ENCODE data around the gene TNFRSF12A.

The TNFRSF12A gene

DNA sequence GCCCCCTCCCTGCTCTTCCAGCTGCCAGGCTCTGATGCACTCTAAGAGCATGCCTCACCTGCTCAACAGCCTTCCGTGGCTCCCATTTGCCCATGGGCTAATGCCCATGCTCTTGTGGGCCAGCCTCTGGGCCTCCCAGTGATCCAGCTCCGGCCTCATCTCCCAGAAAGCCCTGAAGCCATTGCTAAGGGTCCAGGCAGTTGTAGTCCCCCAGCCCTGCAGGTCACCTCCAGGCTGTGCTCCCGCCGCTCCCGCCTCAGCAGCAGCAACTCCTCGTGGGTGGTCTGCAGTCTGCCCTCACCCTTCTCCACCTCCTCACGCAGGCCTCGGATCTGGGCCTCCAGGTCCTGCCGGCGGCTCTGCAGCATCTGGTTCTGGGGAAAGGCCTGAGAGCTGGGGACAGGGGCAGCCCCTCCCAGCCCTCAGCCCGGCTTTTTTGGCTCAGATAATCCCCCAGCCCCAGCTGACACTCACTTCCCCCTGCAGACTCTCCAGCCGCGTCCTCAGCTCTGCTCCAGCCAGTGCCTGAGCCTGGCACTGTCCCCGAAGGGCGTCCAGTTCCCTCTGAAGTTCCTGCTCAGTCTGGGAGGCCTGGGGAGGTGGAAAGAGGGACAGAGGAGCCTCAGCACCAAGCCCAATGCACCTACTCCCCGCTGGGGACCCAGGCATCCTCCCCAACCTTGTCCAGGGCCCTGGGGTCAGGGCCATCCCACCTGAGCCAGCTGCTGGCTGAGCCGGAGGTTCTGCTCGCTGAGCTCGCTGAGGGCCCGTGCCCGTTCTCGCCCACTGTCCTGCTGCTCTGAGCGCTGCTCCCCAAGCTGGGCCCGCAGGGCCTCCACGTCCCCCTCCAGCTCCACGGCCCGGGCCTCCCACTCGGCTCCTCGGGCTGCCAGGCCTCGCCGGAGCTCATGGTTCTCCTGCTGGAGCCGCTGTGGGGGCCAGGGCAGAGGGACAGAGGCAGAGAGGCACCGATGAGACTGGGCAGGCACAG is 10.3 kb downstream of the TNFRSF12A start:
- TF ChIP-seq, protein P1, sequence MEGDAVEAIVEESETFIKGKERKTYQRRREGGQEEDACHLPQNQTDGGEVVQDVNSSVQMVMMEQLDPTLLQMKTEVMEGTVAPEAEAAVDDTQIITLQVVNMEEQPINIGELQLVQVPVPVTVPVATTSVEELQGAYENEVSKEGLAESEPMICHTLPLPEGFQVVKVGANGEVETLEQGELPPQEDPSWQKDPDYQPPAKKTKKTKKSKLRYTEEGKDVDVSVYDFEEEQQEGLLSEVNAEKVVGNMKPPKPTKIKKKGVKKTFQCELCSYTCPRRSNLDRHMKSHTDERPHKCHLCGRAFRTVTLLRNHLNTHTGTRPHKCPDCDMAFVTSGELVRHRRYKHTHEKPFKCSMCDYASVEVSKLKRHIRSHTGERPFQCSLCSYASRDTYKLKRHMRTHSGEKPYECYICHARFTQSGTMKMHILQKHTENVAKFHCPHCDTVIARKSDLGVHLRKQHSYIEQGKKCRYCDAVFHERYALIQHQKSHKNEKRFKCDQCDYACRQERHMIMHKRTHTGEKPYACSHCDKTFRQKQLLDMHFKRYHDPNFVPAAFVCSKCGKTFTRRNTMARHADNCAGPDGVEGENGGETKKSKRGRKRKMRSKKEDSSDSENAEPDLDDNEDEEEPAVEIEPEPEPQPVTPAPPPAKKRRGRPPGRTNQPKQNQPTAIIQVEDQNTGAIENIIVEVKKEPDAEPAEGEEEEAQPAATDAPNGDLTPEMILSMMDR (IDR thresholded peaks at IDR 0.05; ENCODE audit: insufficient read depth, missing control alignments): no peak
- DNase-seq (ENCODE audit: insufficient read length, low spot score) (no peak), FAIRE-seq (no peak)

DNA sequence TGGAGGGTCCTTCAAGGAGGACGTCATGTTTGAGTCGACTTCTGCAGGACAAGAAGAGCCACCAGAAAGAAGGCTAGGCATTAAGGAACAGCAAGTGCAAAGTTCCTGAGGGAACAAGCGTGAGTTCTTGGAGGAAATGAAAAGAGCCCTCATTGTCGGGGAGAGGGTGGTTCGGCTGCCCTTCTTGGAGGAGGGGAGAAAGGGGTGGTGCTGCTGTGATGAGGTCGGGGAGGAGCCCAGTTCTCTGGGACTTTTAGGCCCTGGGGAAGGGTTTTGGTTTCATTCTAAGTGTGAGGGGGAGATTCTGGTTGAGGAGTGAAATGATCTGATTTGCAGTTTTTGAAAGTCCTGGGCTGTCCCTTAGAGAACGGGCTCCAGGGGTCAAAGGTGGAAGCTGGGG is 12.5 kb downstream of the TNFRSF12A start:
- TF ChIP-seq, protein P1 (IDR thresholded peaks at IDR 0.05; ENCODE audit: insufficient read depth, missing control alignments): no peak
- FAIRE-seq (no peak), DNase-seq (ENCODE audit: insufficient read length, low spot score) (no peak)

DNA sequence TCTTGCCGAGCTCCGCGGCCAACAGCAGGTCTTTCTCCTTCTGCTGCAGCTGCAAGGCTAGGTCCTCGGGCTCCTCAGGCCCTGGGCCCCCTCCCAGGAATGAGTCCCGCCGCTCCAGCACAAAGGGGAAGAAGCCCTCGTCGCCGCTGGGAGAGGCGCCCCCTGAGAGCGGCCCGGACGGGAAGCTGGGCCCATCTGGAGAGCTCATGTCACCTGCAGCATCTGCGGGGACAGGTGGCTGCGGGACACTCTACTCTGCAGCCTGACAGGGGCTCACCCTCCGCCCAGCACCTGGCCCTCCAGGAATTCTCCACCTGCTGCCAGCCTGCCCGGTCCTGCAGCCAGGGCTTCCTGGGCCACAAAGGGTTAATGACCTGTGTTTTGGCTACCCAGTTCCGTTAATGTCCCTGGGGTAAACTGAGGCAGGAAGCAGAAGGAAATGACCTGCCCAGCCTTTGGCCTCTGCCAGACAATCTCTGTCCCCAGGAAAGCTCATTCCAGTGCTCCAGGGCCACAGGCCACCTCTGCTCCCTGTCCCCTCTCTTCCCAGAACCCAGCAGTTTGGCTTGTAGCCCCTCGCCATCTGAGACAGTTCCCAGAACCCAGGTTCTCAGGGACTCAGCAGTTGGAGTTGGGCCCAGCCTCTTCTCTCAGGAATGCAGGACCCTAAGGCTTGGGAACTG is 15.3 kb downstream of the TNFRSF12A start:
- TF ChIP-seq, protein P1 (IDR thresholded peaks at IDR 0.05; ENCODE audit: insufficient read depth, missing control alignments): no peak
- FAIRE-seq: no peak
- DNase-seq (ENCODE audit: insufficient read length, low spot score): no peak

DNA sequence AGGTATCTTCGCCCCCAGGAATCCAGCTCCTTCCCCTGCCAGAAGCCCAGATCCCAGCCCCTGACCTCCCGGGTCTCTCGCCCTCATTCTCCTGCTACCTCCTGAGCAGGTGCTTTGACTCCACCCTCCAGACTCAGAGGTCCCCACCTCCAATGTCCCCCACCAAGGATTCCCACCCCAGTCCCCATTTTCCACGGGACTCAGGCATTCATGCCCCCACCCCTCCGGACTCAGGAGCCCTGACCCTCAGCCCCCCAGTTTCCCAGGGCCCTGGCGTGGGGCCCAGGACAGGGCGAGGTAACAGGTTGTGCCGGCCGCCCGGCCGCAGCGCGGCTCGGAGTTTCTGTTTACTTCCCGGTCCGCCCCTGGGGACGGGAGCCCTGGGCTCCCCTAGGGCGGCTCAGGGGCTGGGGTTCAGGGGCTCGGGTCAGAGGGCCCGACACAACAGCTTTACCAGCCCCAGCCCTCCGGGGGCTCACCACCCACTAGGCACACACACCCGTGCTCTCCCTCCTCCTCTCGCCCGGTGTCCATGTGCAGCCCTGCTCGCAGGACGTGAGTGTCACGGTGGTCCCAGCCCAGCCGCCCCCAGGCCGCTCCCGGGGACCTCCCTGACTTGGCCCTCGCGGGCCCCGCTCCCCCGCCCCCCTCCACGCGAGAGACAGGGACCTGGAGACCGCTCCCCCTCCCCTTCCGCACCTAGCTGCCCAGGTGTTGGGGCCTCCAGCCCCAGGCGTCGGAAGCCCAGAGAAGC is 16.0 kb downstream of the TNFRSF12A start:
- FAIRE-seq (no peak), DNase-seq (ENCODE audit: insufficient read length, low spot score) (no peak)

DNA sequence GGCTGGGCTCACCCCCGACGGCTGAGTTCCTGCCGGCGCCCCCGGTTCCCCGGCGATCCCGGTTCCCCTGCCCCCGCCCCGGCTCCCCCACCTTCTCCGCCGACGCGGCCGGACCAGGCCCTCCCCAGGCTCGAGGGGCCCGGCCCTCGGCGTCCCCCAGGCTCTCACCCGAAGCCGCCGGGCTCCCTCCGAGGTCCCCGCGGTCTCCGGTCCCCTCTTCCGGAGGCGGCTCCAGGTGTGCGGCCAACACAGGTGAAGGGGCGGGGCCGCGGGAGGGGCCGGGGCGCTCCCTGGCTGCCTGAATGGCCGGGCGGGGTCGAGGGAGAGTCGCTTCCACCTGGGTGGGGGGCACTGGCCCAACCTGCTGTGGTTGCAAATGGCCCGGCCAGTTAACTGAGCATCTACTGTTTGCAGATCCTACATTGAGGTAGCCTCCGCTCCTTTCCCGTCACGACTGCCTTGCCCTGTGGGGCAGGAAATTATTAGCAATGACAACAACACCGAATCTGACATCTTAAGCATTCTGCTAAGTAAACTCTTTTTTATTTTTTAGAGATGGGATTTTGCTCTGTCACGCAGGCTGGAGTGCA is 16.7 kb downstream of the TNFRSF12A start, which contains the start of gene BICDL2:
Gene BICDL2, minus strand, starts transcription at position 219 of the 590 bp plus-strand sequence. CDS start 1,448 bp downstream, outside the sequence.
- TF ChIP-seq, protein P1 (IDR thresholded peaks at IDR 0.05; ENCODE audit: insufficient read depth, missing control alignments): no peak
- FAIRE-seq (no peak), DNase-seq (ENCODE audit: insufficient read length, low spot score) (no peak)

More for the DNA sequence above, 16.0 kb downstream of the TNFRSF12A start:
- TF ChIP-seq, protein P1 (IDR thresholded peaks at IDR 0.05; ENCODE audit: insufficient read depth, missing control alignments): no peak

DNA sequence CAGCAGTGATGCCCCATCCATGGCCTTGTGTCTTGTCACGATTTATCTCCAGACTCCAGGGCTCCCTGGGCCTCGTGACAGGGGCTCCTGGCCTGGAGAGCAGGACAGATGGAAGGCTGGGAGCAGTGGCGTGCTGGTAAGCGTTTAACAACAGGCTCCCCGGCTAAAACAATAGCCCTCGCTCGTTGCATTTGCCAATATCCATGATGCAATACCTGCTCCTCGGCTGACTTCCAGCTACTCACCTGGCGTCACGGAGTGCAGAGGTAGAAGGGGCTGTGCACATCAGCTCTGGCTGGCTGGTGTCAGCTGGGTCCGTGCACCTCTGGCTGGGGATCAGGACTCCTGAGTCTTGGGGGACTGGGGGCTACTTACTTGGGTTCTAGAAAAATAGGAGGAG is 18.1 kb downstream of the TNFRSF12A start:
- FAIRE-seq (no peak), DNase-seq (ENCODE audit: insufficient read length, low spot score) (no peak)
- TF ChIP-seq, protein P1 (IDR thresholded peaks at IDR 0.05; ENCODE audit: insufficient read depth, missing control alignments): no peak

Data from D721Med (cell line).